ENCODE measurements around the gene FAM107B.

Gene FAM107B

DNA sequence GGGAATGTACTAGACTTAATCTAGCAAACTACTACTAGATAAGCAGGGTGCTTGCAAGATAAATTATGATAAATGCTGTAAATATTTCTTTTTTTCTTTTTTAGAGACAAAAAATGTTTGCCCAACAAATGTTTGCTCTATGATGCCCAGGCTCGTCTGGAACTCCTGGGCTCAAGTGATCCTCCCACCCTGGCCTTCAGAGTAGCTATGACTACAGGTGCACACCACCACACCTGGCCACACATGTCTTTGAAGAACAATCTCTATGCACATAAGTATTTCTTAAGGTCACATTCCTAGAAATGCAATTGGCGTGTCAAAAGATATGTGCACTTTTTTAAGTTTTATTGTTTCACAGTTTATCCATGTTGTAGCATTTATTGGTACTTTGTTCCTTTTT lies 264.4 kb downstream of the FAM107B start:
- Histone ChIP-seq H3K27me3 (ENCODE audit: insufficient read depth, low read depth, severe bottlenecking) (no peaks in the 10 kb centered on the region), H3K9me3 (ENCODE audit: severe bottlenecking) (no peaks in the 10 kb centered on the region), H3K27ac (no peak overlapping the region), H3K4me3 (ENCODE audit: low read depth, low read length) (no peak overlapping the region), H3K36me3 (no peaks in the 10 kb centered on the region)
- TF ChIP-seq CTCF (IDR thresholded peaks at IDR 0.05; ENCODE audit: low read depth, low read length), result no peak
- DNase-seq, result no peak

DNA sequence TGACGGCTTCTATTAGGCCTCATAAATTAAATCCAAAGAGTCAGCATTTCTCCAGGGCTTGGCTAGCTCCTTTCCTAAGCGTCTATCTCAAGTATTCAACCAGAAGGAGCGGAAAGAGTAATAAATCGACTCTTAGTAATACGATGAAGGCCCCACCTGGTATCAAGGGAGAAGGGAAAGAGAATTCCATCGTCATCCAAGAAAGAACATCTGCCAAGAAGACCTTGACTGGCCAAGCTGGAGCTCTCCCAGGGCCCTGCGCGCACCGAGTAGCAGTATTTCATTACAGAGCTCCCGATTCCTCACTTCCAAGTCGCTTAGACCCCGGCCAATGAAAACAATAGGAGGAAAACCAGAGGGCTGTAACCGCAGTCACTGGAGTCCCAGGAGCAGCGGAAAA lies 266.0 kb downstream of the FAM107B start:
- no peak for DNase-seq
- no peak overlapping the region for H3K27ac ChIP-seq
- no peaks in the 10 kb centered on the region for H3K9me3 ChIP-seq (ENCODE audit: severe bottlenecking)
- TF ChIP-seq CTCF (IDR thresholded peaks at IDR 0.05; ENCODE audit: low read depth, low read length), result no peak
- H3K27me3 ChIP-seq (ENCODE audit: insufficient read depth, low read depth, severe bottlenecking), result no peaks in the 10 kb centered on the region
- H3K36me3 ChIP-seq, result no peaks in the 10 kb centered on the region
- no peak overlapping the region for H3K4me3 ChIP-seq (ENCODE audit: low read depth, low read length)

DNA sequence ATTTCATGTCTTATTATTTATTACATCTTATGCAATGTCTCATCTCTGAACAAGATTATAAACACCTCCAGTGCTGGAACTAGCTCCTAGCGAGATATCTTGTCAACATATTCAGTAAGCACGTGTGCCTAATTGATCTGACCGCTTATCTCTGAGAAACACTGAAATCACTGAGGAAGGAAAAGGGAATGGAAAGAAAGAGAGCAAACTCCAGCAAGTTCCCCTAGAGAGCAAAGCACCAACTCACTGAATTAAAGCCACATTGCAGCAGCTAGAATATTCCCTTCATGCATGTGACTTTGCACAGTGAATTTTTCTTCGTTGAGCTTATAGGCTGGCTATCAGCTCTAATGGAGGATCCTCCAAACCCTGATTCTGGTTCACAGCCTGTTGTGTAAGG lies 266.9 kb downstream of the FAM107B start:
- H3K27ac ChIP-seq, result no peak overlapping the region
- no peak overlapping the region for H3K4me3 ChIP-seq (ENCODE audit: low read depth, low read length)
- no peaks in the 10 kb centered on the region for H3K36me3 ChIP-seq
- H3K27me3 ChIP-seq (ENCODE audit: insufficient read depth, low read depth, severe bottlenecking), result no peaks in the 10 kb centered on the region
- H3K9me3 ChIP-seq (ENCODE audit: severe bottlenecking), result no peaks in the 10 kb centered on the region
- DNase-seq, result no peak
- no peak for TF ChIP-seq CTCF (IDR thresholded peaks at IDR 0.05; ENCODE audit: low read depth, low read length)

DNA sequence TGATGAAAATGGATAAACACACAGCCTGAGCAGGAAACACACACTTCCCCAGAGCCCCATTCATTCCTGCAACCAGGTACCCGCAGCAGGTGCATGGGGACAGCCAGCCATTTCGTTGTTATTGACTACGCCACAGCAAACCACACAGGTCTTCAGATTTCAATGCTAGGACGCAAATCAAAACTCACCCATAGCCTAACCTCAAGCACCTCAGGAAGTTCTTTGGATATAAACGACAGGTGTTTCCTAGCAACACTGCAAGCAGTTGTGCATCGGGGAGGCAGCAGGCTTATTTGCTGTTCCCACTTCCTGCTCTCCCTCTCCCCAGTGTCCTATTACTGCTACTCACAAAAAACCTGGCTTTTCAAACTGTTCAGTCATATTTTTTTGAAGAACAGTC lies 267.5 kb downstream of the FAM107B start:
- no peak overlapping the region for H3K4me3 ChIP-seq (ENCODE audit: low read depth, low read length)
- no peak overlapping the region for H3K27ac ChIP-seq
- no peaks in the 10 kb centered on the region for H3K9me3 ChIP-seq (ENCODE audit: severe bottlenecking)
- H3K27me3 ChIP-seq (ENCODE audit: insufficient read depth, low read depth, severe bottlenecking), result no peaks in the 10 kb centered on the region
- H3K36me3 ChIP-seq, result no peaks in the 10 kb centered on the region
- TF ChIP-seq CTCF (IDR thresholded peaks at IDR 0.05; ENCODE audit: low read depth, low read length), result no peak
- no peak for DNase-seq

GRCh38 chr10:14502431-14502830 lies 272.3 kb downstream of the FAM107B start:
- no peaks in the 10 kb centered on the region for H3K36me3 ChIP-seq
- no peak for TF ChIP-seq CTCF (IDR thresholded peaks at IDR 0.05; ENCODE audit: low read depth, low read length)
- H3K27ac ChIP-seq, result no peak overlapping the region
- H3K9me3 ChIP-seq (ENCODE audit: severe bottlenecking), result no peaks in the 10 kb centered on the region
- no peak for DNase-seq
- H3K27me3 ChIP-seq (ENCODE audit: insufficient read depth, low read depth, severe bottlenecking), result no peaks in the 10 kb centered on the region
- H3K4me3 ChIP-seq (ENCODE audit: low read depth, low read length), result no peak overlapping the region

GRCh38 chr10:14500172-14500765 lies 274.4 kb downstream of the FAM107B start:
- Histone ChIP-seq H3K4me3 (ENCODE audit: low read depth, low read length) (no peak overlapping the region), H3K36me3 (no peaks in the 10 kb centered on the region), H3K27ac (no peak overlapping the region), H3K9me3 (ENCODE audit: severe bottlenecking) (no peaks in the 10 kb centered on the region), H3K27me3 (ENCODE audit: insufficient read depth, low read depth, severe bottlenecking) (no peaks in the 10 kb centered on the region)
- TF ChIP-seq CTCF (IDR thresholded peaks at IDR 0.05; ENCODE audit: low read depth, low read length), result no peak
- DNase-seq, result no peak
